Skin of body (tissue), 2 donors: ENCODE data around the gene MSI2. TPM values are rescaled to one million over a fixed set of nuclear protein-coding genes. Genes with fewer than 3 reads are reported as not detected.

Experiments used
- DNase-seq: peaks from one replicate; lab custom pipeline; 2025; lab: John Stamatoyannopoulos, UW
- total RNA-seq: library from RNA; depleted of rRNA; stranded (reverse); fragments of >200 nt; gene quantifications from one replicate; pipeline ENCODE4 v1.2.3, GENCODE V29; 2014

Gene MSI2
- total RNA-seq, 1 donor from 2014 or later: 22.9 TPM

GRCh38 chr17:57670769-57671569 is 414.6 kb downstream of the MSI2 start:
- DNase-seq: no peak

DNA sequence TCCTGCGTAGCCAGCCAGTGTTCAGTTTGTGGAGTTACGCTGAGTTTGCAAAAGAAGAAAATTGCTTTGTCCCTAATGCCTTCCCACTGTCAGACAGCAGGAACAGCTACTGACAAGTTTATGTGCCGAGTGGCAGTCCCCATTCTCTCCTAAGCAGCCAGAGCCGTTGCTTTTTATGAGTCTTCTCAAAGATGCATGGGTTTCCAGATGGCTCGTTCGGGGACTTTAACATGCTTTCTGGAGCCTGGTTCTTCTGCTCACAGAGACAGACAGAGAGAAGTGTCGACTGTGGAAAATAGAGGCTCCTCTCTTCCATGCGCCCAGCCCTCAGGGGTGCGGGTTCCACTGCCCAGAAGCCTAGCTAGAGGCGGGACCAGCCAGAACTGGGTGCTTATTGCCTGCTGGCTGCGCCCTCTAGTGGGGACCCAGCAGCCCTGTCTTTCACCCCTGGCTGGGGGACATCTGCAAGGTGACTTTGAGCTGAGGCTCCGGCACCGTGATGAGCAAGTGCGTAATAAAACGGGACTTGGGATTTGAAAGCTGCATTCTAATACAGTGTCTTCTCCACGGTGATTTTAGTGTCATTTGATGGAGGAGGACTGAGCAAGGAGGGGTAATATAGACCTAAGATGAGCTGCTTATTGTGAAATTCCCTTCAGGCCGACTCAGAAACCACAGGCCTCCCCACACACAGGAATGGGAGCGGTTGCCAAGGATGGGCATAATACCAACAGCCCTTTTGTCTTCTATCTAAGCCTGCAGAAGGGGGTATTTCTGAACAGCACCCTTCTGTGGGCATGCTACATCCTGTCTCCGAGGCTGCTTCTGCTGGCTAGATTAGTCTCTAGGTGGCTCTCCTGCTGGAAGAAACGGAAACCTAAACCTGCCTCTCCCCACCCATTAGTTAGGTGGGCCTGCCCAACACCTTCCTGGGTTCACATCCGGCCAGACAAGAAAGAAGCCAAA is 415.6 kb downstream of the MSI2 start:
- no peak for DNase-seq

DNA sequence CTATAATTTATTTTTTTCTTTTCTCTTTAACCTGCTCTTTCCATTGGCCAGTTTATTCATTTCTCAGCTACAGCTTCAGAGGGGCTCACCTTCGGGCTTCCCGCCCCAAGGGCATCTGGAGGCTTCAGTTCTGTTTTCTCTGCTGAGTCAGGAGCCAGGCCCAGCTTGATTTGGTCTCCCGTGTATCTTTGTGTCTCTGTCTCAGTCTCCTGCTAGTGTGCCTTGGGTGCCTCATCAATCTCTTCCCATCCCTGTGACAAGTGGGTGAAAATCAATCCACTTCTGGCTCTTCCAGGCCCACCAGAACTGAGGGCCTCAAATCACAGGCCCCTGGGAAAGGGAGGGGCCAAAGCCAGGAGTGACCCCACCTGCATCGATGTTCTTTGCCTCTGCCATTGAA is 416.6 kb downstream of the MSI2 start:
- no peak for DNase-seq

- DNase-seq: no peak
Measured at GRCh38 chr17:57674894-57675293, 418.6 kb downstream of the MSI2 start.

GRCh38 chr17:57675427-57676387 is 419.4 kb downstream of the MSI2 start:
- DNase-seq: no peak

- no peak for DNase-seq
Measured at GRCh38 chr17:57676543-57676942, 420.2 kb downstream of the MSI2 start.

DNA sequence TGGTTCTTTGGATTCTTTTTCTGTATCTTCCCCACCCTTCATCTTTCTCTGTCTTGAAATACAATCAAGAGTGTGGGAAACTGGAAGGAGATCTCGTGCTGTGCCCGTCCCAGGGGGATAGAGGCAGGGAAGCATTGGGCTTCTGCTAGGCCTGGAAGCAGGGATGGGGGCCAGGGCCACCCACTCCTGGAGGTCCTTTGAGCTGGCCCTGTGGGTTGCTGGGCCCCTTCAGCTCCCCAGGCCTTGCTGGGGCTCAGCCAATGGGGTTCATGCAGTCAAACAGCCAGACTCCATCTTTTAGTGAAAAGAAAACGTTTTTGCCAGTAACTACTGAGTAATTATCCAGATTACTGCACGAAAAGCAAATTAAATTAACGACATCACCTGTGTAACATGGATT is 421.0 kb downstream of the MSI2 start:
- DNase-seq: no peak

DNA sequence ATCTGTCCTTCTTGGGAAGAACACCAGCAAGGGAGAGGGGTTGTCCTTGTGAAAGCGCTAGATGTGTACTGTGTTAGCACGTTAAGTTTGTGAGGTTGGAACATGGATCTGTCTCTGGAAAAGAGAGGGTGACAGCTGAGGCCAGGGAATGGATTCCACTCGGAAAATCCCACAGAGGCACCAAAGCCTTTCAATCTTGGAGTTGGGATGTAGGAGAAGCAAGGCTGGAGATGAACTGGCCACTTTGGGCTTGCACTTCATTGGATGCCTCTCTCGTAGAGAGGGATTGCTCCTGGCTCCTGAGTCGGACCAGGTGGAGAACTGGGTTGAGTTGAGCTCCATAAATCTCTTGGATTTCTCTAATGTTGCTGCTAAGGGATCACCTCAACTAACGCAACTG is 421.5 kb downstream of the MSI2 start:
- DNase-seq: no peak

DNA sequence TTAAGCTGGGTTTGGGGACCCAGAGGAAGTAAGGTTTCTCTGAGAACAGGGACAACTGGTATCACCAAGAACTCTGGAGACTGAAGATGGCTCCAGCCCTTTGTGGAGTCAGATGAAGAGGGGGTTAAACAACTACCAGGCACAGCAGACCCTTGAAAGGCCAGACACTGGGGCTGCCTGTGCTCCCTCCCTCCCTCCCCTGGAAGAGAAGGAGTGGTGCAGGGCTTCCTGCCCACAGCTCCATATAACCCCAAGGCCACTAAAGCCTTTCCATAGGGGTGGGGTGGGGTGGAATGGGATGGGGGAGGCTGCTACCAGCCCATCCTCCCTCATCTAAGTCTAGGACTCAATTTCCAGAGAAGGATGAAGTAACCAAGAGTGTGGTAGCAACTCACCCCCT is 422.1 kb downstream of the MSI2 start:
- DNase-seq: no peak

- no peak for DNase-seq
Measured at GRCh38 chr17:57679356-57679755, 423.0 kb downstream of the MSI2 start.

- no peak for DNase-seq
Measured at GRCh38 chr17:57679906-57680695, 423.8 kb downstream of the MSI2 start.

DNA sequence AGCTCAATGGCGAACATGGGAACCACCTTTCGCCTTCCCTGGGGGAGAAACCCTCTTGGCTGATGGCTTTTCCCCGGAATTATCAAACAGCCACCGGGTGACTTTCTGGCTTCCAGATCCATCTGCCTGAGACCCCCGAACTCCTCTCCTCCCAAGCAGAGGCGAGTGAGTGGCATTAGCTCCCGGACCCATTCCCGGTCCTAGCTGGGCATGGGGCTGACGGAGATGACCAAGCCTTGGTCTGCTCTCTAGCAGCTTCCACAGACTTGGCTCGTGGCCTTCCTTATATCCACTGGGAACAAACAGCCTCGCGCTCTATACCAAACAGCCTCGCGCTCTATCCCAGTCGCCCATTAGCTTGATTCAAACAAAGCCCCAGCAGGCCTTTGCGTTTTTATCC is 426.4 kb downstream of the MSI2 start:
- DNase-seq: no peak

DNA sequence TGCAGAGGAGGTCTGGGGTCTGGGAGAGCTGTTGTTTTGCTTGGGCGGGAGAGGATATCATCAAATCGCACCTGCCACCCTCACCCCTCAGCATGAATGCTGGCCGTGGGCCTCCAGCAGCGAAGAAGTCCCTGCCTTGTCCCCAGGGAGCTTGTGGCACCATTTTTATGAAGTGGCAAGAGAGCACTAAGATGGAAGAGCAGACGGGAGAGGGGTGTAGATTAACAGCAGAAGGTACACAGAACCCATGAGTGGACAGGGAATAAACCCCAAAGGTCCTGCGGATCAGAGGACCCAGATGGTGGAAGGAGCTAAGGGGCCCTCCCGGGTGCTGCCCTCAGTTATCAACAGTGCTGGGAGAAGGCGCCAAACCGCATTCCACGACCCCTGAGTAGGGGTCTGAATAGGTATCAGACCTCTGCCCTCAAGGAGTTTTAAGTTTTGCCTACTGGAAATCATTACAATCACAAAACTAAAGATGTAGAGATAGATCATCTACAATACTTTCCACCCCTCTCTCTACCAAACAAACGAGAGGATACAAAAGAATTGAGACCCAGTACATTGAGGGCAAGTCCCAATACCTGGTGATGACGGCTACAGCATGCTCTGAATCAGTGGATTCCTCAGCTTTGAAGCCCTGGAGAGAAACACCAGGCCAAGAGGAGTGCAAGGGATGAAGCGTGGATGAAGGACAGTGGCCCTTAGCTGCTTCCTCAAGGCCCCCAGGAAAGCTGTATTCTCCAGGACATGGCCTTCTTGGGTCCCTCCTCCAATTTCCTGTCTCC is 428.6 kb downstream of the MSI2 start:
- DNase-seq: no peak

- DNase-seq: no peak
Measured at GRCh38 chr17:57685499-57686132, 429.3 kb downstream of the MSI2 start.

DNA sequence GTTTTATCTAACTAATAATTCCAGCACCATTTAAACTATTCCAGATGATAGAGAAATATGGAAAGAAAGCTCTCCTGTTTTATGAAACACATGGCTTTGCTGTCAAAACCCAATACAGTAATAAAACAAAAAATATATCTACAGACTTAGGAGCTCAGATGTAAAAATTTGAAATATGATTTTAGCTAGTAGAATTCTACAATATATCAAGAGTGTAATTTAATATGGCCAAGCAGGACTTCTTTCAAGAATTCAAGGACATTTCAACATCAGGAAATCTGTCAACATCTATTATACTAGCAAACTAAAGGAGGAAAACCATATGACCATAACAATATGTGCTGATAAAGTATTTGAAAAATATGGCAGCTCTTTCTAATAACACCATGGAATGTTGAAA is 431.3 kb downstream of the MSI2 start:
- DNase-seq: no peak

DNA sequence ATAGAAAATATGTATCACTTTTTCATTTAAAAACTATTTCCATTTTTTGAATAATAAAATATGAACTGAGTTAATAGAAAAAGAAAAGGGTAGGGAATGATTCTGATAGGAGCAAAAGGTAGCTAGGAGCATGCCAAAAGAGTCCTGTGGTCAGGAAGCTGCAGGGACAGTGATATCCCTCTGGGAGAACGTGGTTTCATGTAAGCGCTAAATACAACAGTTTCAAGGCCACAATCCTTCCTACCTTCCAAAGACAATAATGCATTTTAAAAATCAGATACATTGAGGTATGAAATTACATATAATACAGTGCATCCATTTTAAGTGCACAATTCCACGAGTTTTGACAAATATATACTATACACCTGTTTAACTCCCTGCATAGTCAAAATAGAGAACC is 432.9 kb downstream of the MSI2 start:
- no peak for DNase-seq

DNA sequence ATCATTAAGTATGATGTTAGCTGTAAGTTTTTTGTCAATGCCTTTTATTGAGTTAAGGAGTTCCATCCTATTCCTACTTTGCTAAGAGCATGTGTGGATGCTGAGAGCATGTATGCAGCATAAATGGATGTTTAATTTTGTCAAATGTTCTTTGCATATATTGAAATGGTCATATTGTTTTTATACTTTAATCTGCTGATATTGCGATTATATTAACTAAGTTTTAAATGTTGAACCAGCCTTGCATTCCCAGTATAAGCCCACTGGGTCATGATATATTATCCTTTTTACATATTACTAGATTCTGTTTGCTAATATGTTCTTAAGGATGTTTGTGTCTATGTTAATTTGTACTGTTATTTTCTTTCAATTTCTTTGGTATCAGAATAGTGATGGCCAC is 435.6 kb downstream of the MSI2 start:
- no peak for DNase-seq

DNA sequence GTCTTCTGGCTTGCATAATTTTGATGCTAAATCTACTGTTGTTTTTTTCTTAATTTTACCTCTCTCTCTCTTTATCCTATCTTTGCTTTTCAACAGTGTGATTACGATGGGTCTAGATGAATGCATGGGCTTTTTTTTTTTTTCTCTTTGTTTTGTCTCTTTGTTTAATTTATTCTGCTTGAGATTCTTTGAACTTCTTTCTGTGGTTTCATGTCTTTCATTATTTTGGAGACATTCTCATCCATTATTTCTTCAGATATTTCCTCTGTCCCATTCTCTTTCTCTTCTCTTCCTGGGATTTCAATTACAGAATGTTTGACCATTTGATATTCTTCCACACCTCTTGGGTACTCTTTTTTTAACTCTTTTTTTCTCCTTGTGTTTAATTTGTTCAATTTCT is 436.4 kb downstream of the MSI2 start:
- no peak for DNase-seq

DNA sequence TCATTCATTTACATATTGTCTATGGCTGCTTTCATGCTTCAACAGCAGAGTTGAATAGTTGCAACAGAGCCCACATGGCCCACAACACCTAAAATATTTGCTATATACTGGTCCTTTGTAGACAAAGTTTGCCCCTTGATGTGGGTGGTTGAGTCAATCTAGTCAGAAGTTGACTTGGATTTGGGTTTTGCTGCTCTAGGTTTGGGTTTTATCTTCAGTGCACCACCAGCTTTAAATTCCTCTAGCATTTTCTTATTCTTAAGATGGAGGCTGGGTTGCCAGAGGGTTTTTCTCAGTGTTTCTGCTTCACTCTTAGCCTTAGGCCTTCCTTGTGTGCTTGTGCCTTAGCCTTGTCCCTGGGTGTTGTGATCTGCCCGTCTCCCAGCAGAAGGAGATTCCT is 437.7 kb downstream of the MSI2 start:
- no peak for DNase-seq
